GM21367 (cell line): ENCODE measurements around the gene ATP5MK.
A peak's percentile ranks its signal among the peaks of the same experiment; 100 is the strongest.
"Not testable (repeated sequence)": the region's sequence is repeated elsewhere in the genome, so short reads cannot be mapped to it uniquely, and the experiment has no call there.

Experiments used
- ATAC-seq: cut with Tn5 transposase; IDR thresholded peaks from one replicate; pipeline ENCODE4 v1.9.1; 2021; ENCODE audit not compliant: unreplicated experiment

ATP5MK gene, protein sequence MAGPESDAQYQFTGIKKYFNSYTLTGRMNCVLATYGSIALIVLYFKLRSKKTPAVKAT

DNA sequence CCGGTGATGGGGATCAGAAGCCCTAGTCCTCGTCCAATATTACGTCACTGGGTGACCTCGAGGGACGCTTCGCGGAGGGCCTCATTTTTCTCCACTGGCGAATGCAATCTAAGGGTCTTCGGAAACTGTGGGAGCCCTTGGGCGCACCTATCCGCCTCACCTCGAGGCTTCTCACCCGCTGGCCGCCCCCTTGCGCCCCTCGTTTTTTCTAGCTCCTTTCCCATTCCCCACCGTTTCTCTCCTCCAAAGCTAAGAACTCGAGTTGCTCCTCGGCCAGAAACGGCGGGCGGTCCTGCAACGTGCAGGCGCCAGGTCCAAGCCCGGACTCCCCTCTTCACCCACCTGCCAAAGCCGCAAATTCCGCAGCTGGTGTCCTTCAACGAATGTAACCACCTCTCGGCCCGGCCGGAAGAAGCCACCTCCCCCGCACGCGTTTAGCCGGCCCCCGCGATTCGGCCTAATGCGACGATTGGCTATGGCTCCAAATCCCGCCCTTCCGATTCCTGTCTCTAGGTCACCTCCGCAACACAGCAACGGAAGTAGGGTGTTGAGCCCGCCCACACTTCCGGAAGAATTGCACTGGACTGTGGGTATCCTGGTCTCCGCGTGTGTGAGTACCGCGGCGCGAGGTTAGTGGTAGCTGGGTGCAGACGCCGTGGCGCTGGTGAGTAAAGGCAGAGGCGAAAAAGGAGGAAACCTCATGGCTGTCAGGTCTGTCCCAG lies at the start of gene ATP5MK, which contains the start of gene PDCD11:
Gene ATP5MK, minus strand, starts transcription at position 409 of the 722 bp plus-strand sequence. CDS start 4,018 bp downstream, outside the sequence.
Gene PDCD11, plus strand, starts transcription at position 560 of the 722 bp plus-strand sequence. CDS start 1,801 bp downstream, outside the sequence.
- peak; percentile 99 for ATAC-seq

- ATAC-seq, result no peak
Measured at GRCh38 chr10:103445366-103445765, 49.1 kb upstream of the ATP5MK start.

DNA sequence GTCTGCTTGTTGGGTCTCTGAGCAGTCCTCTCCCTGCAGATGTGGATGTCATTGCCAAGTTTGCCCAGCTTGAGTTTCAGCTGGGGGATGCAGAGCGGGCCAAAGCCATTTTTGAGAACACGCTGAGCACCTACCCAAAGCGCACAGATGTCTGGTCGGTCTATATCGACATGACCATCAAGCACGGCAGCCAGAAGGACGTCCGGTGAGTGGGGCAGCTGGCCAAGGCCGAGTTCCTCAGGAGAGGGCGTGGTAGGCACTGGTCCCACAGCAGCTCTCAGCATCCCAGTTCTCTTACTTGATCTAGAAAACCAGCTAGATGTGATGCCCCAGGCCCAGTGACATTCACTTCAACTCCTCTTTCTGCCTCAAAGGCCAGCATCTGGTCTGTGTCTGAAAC lies 48.2 kb upstream of the ATP5MK start:
- ATAC-seq, result no peak

DNA sequence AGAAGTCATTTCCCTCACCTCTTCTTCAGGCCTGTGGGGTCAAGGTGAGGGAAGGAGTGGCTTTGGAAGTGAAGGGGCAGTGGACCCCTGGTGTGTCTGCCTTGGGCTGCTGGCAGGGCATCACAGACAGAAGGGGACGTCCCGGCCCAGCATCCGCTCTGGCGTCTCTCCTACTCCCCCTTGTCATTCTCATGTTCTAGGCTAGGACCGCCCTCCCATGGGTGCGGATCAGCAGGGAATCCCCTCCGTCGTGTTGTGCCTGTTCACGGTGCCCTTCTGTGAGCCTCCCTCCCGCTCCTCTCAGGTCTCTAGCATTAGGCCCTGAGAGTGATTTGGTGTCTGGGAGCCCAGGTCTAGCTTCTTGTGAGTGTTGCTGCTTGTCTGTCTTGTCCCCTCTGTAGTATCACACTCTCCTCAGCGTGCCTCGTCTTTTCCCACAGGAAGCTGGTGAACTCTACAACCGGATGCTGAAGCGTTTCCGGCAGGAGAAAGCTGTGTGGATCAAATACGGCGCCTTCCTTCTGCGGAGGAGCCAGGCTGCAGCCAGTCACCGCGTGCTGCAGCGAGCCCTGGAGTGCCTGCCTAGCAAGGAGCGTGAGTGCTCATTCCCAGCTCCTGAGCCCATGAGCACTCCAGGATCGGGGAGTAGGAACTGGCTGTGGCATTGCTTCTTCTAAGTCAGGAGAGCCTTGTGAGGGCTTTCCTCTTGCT lies 47.4 kb upstream of the ATP5MK start:
- ATAC-seq, result no peak

DNA sequence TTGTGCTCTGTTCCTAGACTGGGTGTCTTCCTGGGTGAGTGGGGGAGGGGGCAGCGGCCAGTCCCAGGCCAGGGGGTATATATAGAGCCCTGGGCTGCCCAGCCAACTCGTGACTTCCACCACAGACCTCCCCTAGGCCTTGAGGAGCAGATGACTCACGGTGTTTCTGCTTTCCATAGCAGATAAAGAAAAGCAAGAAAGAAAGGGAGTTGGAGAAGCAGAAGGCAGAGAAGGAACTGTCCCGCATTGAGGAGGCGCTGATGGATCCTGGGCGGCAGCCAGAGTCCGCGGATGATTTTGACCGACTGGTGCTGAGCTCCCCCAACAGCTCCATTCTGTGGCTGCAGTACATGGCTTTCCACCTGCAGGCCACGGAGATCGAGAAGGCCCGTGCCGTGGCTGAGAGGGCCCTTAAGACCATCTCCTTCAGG lies 45.8 kb upstream of the ATP5MK start:
- no peak for ATAC-seq

GRCh38 chr10:103441611-103442010 lies 45.3 kb upstream of the ATP5MK start:
- ATAC-seq, result no peak

- ATAC-seq, result no peak
Measured at GRCh38 chr10:103441206-103441605, 44.9 kb upstream of the ATP5MK start.

GRCh38 chr10:103440416-103440815 lies 44.1 kb upstream of the ATP5MK start:
- no peak for ATAC-seq

- ATAC-seq, result no peak
Measured at GRCh38 chr10:103439776-103440175, 43.5 kb upstream of the ATP5MK start.

- no peak for ATAC-seq
Measured at GRCh38 chr10:103433858-103434257, 37.6 kb upstream of the ATP5MK start.

DNA sequence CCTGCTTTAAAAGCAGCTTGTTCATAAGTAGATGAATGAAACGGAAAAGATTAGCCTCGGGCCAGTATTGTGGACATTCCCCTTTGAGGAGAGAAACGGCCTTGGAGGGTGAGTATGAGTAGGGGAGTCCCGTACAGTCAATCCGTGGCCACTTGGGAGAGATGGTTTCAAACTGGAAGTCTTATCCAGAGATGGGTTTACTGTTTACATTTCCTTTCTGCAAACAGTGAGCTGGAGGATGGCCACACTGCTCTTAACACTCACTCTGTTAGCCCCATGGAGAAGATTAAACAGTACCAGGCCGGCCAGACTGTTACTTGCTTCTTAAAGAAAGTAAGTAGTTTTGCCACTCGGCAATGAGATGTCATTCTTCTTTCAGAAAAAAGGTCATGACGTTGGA lies 35.6 kb upstream of the ATP5MK start:
- ATAC-seq, result no peak

DNA sequence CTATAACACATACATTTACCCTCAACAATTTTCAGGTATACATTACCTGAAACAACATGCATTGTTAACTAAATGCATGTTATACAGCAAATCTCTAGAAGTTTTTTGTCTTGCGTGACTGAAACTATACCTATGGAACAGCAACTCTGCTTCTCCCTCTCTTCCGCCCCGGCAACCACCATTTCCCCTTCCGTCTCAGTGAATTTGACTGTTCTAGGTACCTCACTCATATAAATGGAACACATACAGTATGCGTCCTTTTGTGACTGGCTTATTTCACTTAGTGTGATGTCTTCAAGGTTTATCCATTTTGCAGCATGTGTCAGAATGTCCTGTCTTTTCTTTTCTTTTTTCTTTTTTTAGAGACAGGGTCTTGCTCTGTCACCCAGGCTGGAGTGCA lies 33.4 kb upstream of the ATP5MK start:
- no peak for ATAC-seq

DNA sequence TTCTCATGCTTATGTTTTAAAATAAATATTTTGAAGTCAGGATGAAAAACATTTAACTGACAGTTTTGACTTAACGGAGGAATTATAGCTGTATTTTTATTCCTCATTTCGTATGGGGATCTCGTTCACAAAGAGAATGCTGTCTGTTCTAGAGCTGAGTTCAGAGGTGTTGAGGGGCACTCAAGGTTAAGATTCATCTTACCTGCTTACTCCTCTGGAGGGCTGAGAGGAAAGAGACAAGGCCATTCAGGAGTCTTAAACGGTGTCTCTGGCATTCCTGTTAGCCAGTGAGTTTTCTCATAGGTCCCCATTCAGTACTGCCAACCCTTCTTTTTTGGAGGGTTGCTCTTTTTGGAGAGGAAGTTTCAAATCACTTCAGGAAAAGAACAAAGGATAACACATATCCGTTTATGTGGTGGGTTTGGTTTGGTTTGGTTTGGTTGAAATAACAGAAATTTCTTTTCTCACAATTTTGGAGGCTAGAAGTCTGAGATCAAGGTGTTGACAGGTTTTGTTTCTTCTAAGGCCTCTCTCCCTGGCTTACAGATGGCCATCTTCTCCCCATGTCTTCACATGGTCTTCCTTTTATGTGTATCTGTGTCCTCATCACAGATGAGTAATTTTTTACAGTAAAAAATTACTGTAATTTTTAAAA lies 32.8 kb upstream of the ATP5MK start:
- ATAC-seq, result no peak

- ATAC-seq, result no peak
Measured at GRCh38 chr10:103427866-103428265, 31.6 kb upstream of the ATP5MK start.

GRCh38 chr10:103423748-103424147 lies 27.5 kb upstream of the ATP5MK start:
- ATAC-seq, result no peak

GRCh38 chr10:103419101-103419500 lies 22.8 kb upstream of the ATP5MK start:
- ATAC-seq, result no peak

GRCh38 chr10:103417601-103418000 lies 21.3 kb upstream of the ATP5MK start:
- no peak for ATAC-seq

GRCh38 chr10:103417148-103417469 lies 20.8 kb upstream of the ATP5MK start:
- ATAC-seq, result not testable (repeated sequence)

- ATAC-seq, result no peak
Measured at GRCh38 chr10:103416436-103417147, 20.3 kb upstream of the ATP5MK start.

DNA sequence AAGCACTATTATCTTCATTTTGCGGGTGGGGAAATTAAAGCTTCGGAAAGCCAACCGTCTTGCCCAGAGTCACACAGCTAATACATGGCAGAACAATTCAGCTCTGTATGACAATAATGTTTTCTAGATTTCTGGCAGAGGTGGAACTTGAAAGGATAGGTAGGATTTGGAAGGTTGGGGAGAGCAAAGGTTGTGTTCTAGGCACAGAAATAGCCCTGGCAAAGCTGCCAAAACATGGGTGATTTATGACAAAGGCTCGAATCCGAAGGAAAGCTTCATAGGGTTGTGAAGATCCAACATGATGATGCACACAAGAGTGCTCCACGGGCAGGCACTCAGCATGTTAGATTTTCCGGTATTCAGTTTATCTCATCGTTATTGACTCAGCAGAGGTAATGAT lies 19.3 kb upstream of the ATP5MK start:
- ATAC-seq, result no peak

GRCh38 chr10:103413564-103413963 lies 17.3 kb upstream of the ATP5MK start:
- no peak for ATAC-seq
